K562 (cell line): ENCODE data around the gene MFSD8. TPM values are rescaled to one million over a fixed set of nuclear protein-coding genes. Genes with fewer than 3 reads are reported as not detected.

Source experiments
- BRD9 ChIP-seq: fragments of 450-650 bp; IDR thresholded peaks from 2 replicates; pipeline ENCODE4 v1.6.1; 2018; ENCODE audit warnings: low read depth; ENCODE audit not compliant: partially characterized antibody
- E2F3 ChIP-seq: fragments of 250-450 bp; sonication (Bioruptor Pico); IDR thresholded peaks from 2 replicates; pipeline ENCODE4 v1.4.0; 2020; ENCODE audit warnings: mild to moderate bottlenecking
- FOXP1 ChIP-seq: sonication (generic); formaldehyde crosslinking; IDR thresholded peaks from 2 replicates; pipeline ENCODE4 v1.8.0; 2022; ENCODE audit warnings: mild to moderate bottlenecking, missing genetic modification reagents
- HNRNPUL1 ChIP-seq: fragments of 200-400 bp; formaldehyde crosslinking; IDR thresholded peaks from 2 replicates; pipeline ENCODE4 v1.6.1; 2017; ENCODE audit warnings: low read length
- ILK ChIP-seq: fragments of 450-650 bp; IDR thresholded peaks from 2 replicates; pipeline ENCODE4 v1.6.1; 2016; ENCODE audit warnings: missing genetic modification characterization, low read depth, mild to moderate bottlenecking, missing compliant biosample characterization, moderate library complexity, borderline replicate concordance
- L3MBTL2 ChIP-seq: fragments of 450-650 bp; IDR thresholded peaks from 2 replicates; pipeline ENCODE4 v1.6.1; 2016; ENCODE audit warnings: mild to moderate bottlenecking, moderate library complexity
- LEF1 ChIP-seq: fragments of 450-650 bp; IDR thresholded peaks from 2 replicates; pipeline ENCODE4 v1.6.1; 2016; ENCODE audit warnings: mild to moderate bottlenecking
- MYC ChIP-seq, 2 experiments: fragments of 250-450 bp in 1 of 2; sonication (Bioruptor Pico) in 1 of 2; IDR thresholded peaks; 2 replicates each; pipeline versions ENCODE4 v1.5.1 to v1.6.1; 2012 to 2021; ENCODE audit warnings: low read depth in 2 of 2, borderline replicate concordance in 1 of 2, improper control_type of control experiment in 1 of 2, low read length in 1 of 2, mild to moderate bottlenecking in 1 of 2, moderate library complexity in 1 of 2
- MYNN ChIP-seq, 2 experiments: sonication (generic); formaldehyde crosslinking in 1 of 2; IDR thresholded peaks; 2 replicates each; pipeline versions ENCODE4 v1.5.0 to v1.6.1; 2016 to 2020; ENCODE audit warnings: antibody characterized with exemption in 1 of 2, missing genetic modification reagents in 1 of 2
- NCOR1 ChIP-seq: fragments of 450-650 bp; IDR thresholded peaks from 2 replicates; pipeline ENCODE4 v1.6.1; 2016; ENCODE audit warnings: mild to moderate bottlenecking, moderate library complexity
- POLR3G ChIP-seq: IDR thresholded peaks from 2 replicates; pipeline ENCODE4 v1.6.1; 2011; ENCODE audit not compliant: insufficient read length, insufficient replicate concordance; ENCODE audit errors: extremely low read depth
- RREB1 ChIP-seq: fragments of 250-450 bp; sonication (Bioruptor Pico); IDR thresholded peaks from 2 replicates; pipeline ENCODE4 v1.4.0; 2020
- SNAPC5 ChIP-seq: fragments of 250-450 bp; sonication (Bioruptor Pico); IDR thresholded peaks from 2 replicates; pipeline ENCODE4 v1.8.0; 2021; ENCODE audit warnings: moderate library complexity, mild to moderate bottlenecking, inconsistent platforms
- TBP ChIP-seq: optimal IDR thresholded peaks from 2 replicates; pipeline ENCODE3; 2011; ENCODE audit warnings: low read depth, low read length, improper control_type of control experiment
- XRCC5 ChIP-seq: fragments of 200-400 bp; formaldehyde crosslinking; IDR thresholded peaks from 2 replicates; pipeline ENCODE4 v1.6.1; 2017; ENCODE audit warnings: low read depth, mild to moderate bottlenecking, low read length
- ZNF253 ChIP-seq: fragments of 250-450 bp; sonication (Bioruptor Pico); conservative IDR thresholded peaks from 2 replicates; pipeline ENCODE4 v1.6.1; 2021; ENCODE audit warnings: mild to moderate bottlenecking
- ZNF347 ChIP-seq: fragments of 450-650 bp; formaldehyde crosslinking; IDR thresholded peaks from 2 replicates; pipeline ENCODE4 v1.4.0; 2020; ENCODE audit warnings: low read depth, mild to moderate bottlenecking, moderate library complexity
- ZNF644 ChIP-seq: fragments of 200-800 bp; sonication (Bioruptor generic); IDR thresholded peaks from 2 replicates; pipeline ENCODE4 v1.6.1; 2016; ENCODE audit warnings: low read depth, missing genetic modification characterization, missing compliant biosample characterization
- ZNF76 ChIP-seq: fragments of 250-450 bp; sonication (Bioruptor Pico); IDR thresholded peaks from 2 replicates; pipeline ENCODE4 v1.4.0; 2020; ENCODE audit warnings: mild to moderate bottlenecking, moderate library complexity, borderline replicate concordance
- polyA plus RNA-seq, 8 experiments: library from polyadenylated mRNA; depleted of rRNA in 4 of 8; stranded (reverse) in 5 of 8; unstranded in 3 of 8; fragments of >200 nt; fragmentation: Nextera tagmentation in 2 of 8; fragmentation: Illumina TruSeq in 1 of 8; extraction: Ambion mirVana in 2 of 8; extraction: Trizol in 1 of 8; gene quantifications; 2 replicates each; pipeline versions ENCODE4 v1.2.1 to v1.2.3, GENCODE V29; 2011 to 2014; ENCODE audit warnings: inconsistent platforms in 1 of 8, missing spikeins in 1 of 8
- total RNA-seq, 7 experiments: library from RNA; depleted of rRNA in 6 of 7; stranded (reverse); fragments of >200 nt in 6 of 7; fragmentation: Illumina TruSeq in 2 of 7; extraction: Trizol in 2 of 7; gene quantifications; 2 replicates each; pipeline versions ENCODE4 v1.2.1 to v1.2.3, GENCODE V29; 2011 to 2021; ENCODE audit warnings: low replicate concordance in 1 of 7
- TF ChIP-seq, protein P1 (sequence below), 2 experiments: fragments of 450-650 bp in 1 of 2; sonication (generic) in 1 of 2; formaldehyde crosslinking; conservative IDR thresholded peaks; 2 replicates each; pipeline versions ENCODE4 v1.4.0 to v1.8.1; 2020 to 2022; ENCODE audit warnings: mild to moderate bottlenecking in 1 of 2, missing genetic modification reagents in 1 of 2

The MFSD8 gene
- total and polyA plus RNA-seq, 9 of the 15 experiments (the other 6 are each of a cell fraction or from before 2014, with no cell fraction given), result 7.0 to 27.2 (median 18.7) TPM

DNA sequence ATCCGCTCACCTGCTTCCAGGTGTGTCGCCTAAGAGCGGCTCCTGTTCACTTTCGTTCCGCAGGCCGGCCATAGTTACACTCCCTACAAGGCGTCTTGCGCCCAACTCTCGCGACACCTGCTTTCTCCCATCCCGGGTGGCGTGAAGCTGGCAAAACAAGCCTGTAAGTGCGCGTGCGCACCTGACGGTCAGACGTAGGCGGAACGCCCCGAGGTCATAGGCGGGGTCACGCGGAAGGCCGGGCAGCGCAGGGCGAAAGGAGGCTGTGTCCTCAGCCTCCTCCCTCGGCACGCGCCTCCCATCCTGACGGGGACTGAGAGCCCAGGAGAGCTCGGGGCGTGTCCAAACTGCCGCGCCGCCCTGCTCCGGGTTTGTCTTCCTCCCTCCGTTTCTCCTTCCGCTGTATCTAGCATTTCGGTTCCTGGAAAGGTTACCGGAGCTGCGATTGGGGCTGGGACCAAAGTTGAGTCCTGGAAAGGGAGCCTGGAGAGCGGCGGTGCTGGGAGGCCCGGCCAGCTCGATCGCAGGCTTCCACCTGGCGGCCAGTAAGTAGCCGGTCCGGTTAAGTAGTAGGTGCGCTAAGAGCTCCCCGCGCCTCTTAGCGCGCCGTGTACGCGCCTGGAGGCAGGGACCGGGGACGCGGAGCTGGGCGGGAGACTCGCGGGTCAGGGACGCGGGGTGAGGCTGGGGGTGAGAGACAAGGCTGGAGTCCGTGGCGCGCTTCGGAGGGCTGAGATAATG is at the start of gene MFSD8, which contains the start of gene ABHD18 (continued):
- 0 out of 2 replicates have a peak, but pooled peaks have one; percentile 50 for TF ChIP-seq E2F3
- peak; percentile 69; the same call in 1 of the 2 replicates for TF ChIP-seq FOXP1 (CRISPR knock-in tag)
- TF ChIP-seq MYNN (IDR thresholded peaks at IDR 0.05), result no peak
- no peak for TF ChIP-seq MYNN (CRISPR knock-in tag; IDR thresholded peaks at IDR 0.05)
- TF ChIP-seq, protein P1, sequence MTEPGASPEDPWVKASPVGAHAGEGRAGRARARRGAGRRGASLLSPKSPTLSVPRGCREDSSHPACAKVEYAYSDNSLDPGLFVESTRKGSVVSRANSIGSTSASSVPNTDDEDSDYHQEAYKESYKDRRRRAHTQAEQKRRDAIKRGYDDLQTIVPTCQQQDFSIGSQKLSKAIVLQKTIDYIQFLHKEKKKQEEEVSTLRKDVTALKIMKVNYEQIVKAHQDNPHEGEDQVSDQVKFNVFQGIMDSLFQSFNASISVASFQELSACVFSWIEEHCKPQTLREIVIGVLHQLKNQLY (CRISPR knock-in tag; conservative IDR thresholded peaks at IDR 0.05), result no peak
- TF ChIP-seq ZNF253 (CRISPR knock-in tag), result no peak
- TF ChIP-seq ZNF76 (CRISPR knock-in tag), result 0 out of 2 replicates have a peak, but pooled peaks have one; percentile 44
- TF ChIP-seq XRCC5, result peak; percentile 14; the same call in 1 of the 2 replicates
- peak; percentile 90 for TF ChIP-seq L3MBTL2
- TF ChIP-seq RREB1, result no peak
- peak; percentile 84 for TF ChIP-seq TBP
- TF ChIP-seq LEF1, result no peak
- no peak for TF ChIP-seq SNAPC5
- no peak for TF ChIP-seq ZNF644
- no peak for TF ChIP-seq NCOR1
- TF ChIP-seq ZNF347 (CRISPR knock-in tag), result no peak
- no peak for TF ChIP-seq HNRNPUL1
- no peak for TF ChIP-seq BRD9
- peak; percentile 96 for TF ChIP-seq MYC (IDR thresholded peaks at IDR 0.05; ENCODE audit: low read depth, low read length)
- TF ChIP-seq MYC (CRISPR knock-in tag; IDR thresholded peaks at IDR 0.05; ENCODE audit: borderline replicate concordance, low read depth), result peak; percentile 56
- TF ChIP-seq ILK (tag), result no peak
- TF ChIP-seq POLR3G, result no peak
